SHP77 treated with DMSO at 0.1 percent for 48 hours (cell line): ENCODE results near the gene IL10RB.
A peak's percentile ranks its signal among the peaks of the same experiment; 100 is the strongest.

ENCODE experiments used
- DNase-seq: peaks from one replicate; lab custom pipeline; 2025; lab: John Stamatoyannopoulos, UW

Gene IL10RB

GRCh38 chr21:33267250-33267649 is 1.1 kb downstream of the IL10RB start:
- DNase-seq = no peak

- no peak for DNase-seq
Observed at GRCh38 chr21:33268393-33268736, 2.2 kb downstream of the IL10RB start.

GRCh38 chr21:33268737-33269441 is 2.7 kb downstream of the IL10RB start:
- DNase-seq = peak; percentile 69

GRCh38 chr21:33270986-33271385 is 4.8 kb downstream of the IL10RB start:
- DNase-seq = no peak

GRCh38 chr21:33273044-33273443 is 6.9 kb downstream of the IL10RB start:
- DNase-seq = no peak

- no peak for DNase-seq
Observed at GRCh38 chr21:33278721-33279120, 12.6 kb downstream of the IL10RB start.

GRCh38 chr21:33279330-33279820 is 13.2 kb downstream of the IL10RB start:
- no peak for DNase-seq

- DNase-seq = no peak
Observed at GRCh38 chr21:33281096-33281652, 15.0 kb downstream of the IL10RB start.

GRCh38 chr21:33283203-33283602 is 17.0 kb downstream of the IL10RB start:
- DNase-seq = no peak

GRCh38 chr21:33286076-33286475 is 19.9 kb downstream of the IL10RB start:
- DNase-seq = no peak

- DNase-seq = no peak
Observed at GRCh38 chr21:33286600-33287456, 20.7 kb downstream of the IL10RB start.

- DNase-seq = no peak
Observed at GRCh38 chr21:33289199-33289819, 23.1 kb downstream of the IL10RB start.

GRCh38 chr21:33290441-33290840 is 24.3 kb downstream of the IL10RB start:
- DNase-seq = peak; percentile 51

- no peak for DNase-seq
Observed at GRCh38 chr21:33291686-33292085, 25.5 kb downstream of the IL10RB start.

GRCh38 chr21:33292724-33293123 is 26.6 kb downstream of the IL10RB start:
- DNase-seq = no peak

- DNase-seq = no peak
Observed at GRCh38 chr21:33293136-33293535, 27.0 kb downstream of the IL10RB start.

- no peak for DNase-seq
Observed at GRCh38 chr21:33293811-33294216, 27.6 kb downstream of the IL10RB start.

- DNase-seq = no peak
Observed at GRCh38 chr21:33296156-33296555, 30.0 kb downstream of the IL10RB start.

GRCh38 chr21:33299181-33299752 is 33.1 kb downstream of the IL10RB start:
- DNase-seq = no peak

GRCh38 chr21:33300701-33301631 is 34.8 kb downstream of the IL10RB start:
- DNase-seq = no peak

GRCh38 chr21:33301632-33302002 is 35.5 kb downstream of the IL10RB start:
- DNase-seq = no peak
